Progenitor cell of endocrine pancreas (in vitro differentiated cells): ENCODE measurements around the gene TACC2. TPM values are rescaled to one million over a fixed set of nuclear protein-coding genes. Genes with fewer than 3 reads are reported as not detected.
A peak's percentile ranks its signal among the peaks of the same experiment; 100 is the strongest.

Experiments used
- DNase-seq: peaks from one replicate; pipeline ENCODE4 v3.0.0; 2021; ENCODE audit warnings: low spot score; ENCODE audit not compliant: unreplicated experiment
- H3K27ac Mint-ChIP-seq: 2 replicates; pipeline ENCODE4 v1.8.0; 2021; ENCODE audit warnings: mild to moderate bottlenecking, moderate library complexity, mixed read lengths
- H3K27me3 Mint-ChIP-seq: 2 replicates; pipeline ENCODE4 v1.8.0; 2021; ENCODE audit warnings: mixed read lengths
- H3K36me3 Mint-ChIP-seq: 2 replicates; pipeline ENCODE4 v1.8.0; 2022; ENCODE audit warnings: mixed read lengths; ENCODE audit not compliant: insufficient read depth
- H3K4me1 Mint-ChIP-seq: 2 replicates; pipeline ENCODE4 v1.8.0; 2021; ENCODE audit warnings: low read depth, mixed read lengths
- H3K4me3 Mint-ChIP-seq: 2 replicates; pipeline ENCODE4 v1.8.0; 2021; ENCODE audit warnings: low read depth, mild to moderate bottlenecking, moderate library complexity, mixed read lengths
- H3K9me3 Mint-ChIP-seq: 2 replicates; pipeline ENCODE4 v1.8.0; 2021; ENCODE audit warnings: low read depth, mixed read lengths
- CTCF ChIP-seq: fragments of 200-600 bp; sonication (generic); IDR thresholded peaks from one replicate; pipeline ENCODE4 v1.5.0; 2021; ENCODE audit warnings: antibody characterized with exemption, mild to moderate bottlenecking; ENCODE audit not compliant: unreplicated experiment
- total RNA-seq: library from RNA; stranded (reverse); gene quantifications from 2 replicates; pipeline ENCODE4 v1.2.1, GENCODE V29; 2021

The TACC2 gene
- total RNA-seq, 1 donor from 2014 or later, result 60.4 TPM

- Mint-ChIP-seq H3K9me3 (no peaks in the 10 kb centered on the region), H3K27ac (peak overlapping the region; percentile 79), H3K4me1 (peaks cover 2% of the 10 kb centered on the region), H3K27me3 (no peaks in the 10 kb centered on the region), H3K4me3 (no peak overlapping the region), H3K36me3 (peaks cover 2% of the 10 kb centered on the region)
- no peak for DNase-seq
- no peak for TF ChIP-seq CTCF
Observed at GRCh38 chr10:122123186-122123585, 134.2 kb downstream of the TACC2 start.

- Mint-ChIP-seq H3K27me3 (no peaks in the 10 kb centered on the region), H3K27ac (no peak overlapping the region), H3K4me1 (peaks cover 2% of the 10 kb centered on the region), H3K9me3 (no peaks in the 10 kb centered on the region), H3K36me3 (peaks cover 2% of the 10 kb centered on the region), H3K4me3 (no peak overlapping the region)
- DNase-seq, result no peak
- no peak for TF ChIP-seq CTCF
Observed at GRCh38 chr10:122124342-122124741, 135.4 kb downstream of the TACC2 start.

- no peak for TF ChIP-seq CTCF
- no peaks in the 10 kb centered on the region for H3K27me3 Mint-ChIP-seq
- DNase-seq, result no peak
- peaks cover 2% of the 10 kb centered on the region for H3K4me1 Mint-ChIP-seq
- H3K9me3 Mint-ChIP-seq, result no peaks in the 10 kb centered on the region
- no peak overlapping the region for H3K4me3 Mint-ChIP-seq
- H3K27ac Mint-ChIP-seq, result no peak overlapping the region
- H3K36me3 Mint-ChIP-seq, result peaks cover 2% of the 10 kb centered on the region
Observed at GRCh38 chr10:122124808-122125207, 135.8 kb downstream of the TACC2 start.

GRCh38 chr10:122126763-122127659, 138.0 kb downstream of the TACC2 start:
- Mint-ChIP-seq H3K4me1 (peaks cover 4% of the 10 kb centered on the region), H3K36me3 (peaks cover 2% of the 10 kb centered on the region), H3K4me3 (no peak overlapping the region), H3K27me3 (no peaks in the 10 kb centered on the region), H3K27ac (no peak overlapping the region), H3K9me3 (no peaks in the 10 kb centered on the region)
- TF ChIP-seq CTCF, result no peak
- DNase-seq, result no peak

GRCh38 chr10:122127943-122128342, 139.0 kb downstream of the TACC2 start:
- Mint-ChIP-seq H3K4me3 (no peak overlapping the region), H3K27ac (no peak overlapping the region), H3K9me3 (no peaks in the 10 kb centered on the region), H3K4me1 (peaks cover 13% of the 10 kb centered on the region), H3K36me3 (peaks cover 3% of the 10 kb centered on the region), H3K27me3 (no peaks in the 10 kb centered on the region)
- no peak for DNase-seq
- TF ChIP-seq CTCF, result no peak
